H1 (cell line): ENCODE results near the gene PLEK2. TPM values are rescaled to one million over a fixed set of nuclear protein-coding genes. Genes with fewer than 3 reads are reported as not detected.

Experiments used
- CTCF ChIA-PET: fragments of 300-600 bp; sonication (Branson Sonifier 250); formaldehyde crosslinking; loops from one replicate; lab custom pipeline; 2021; ENCODE audit not compliant: partially characterized antibody; lab: Charles Lee
- POLR2A ChIA-PET: fragments of 300-600 bp; sonication (Branson Sonifier 250); formaldehyde crosslinking; loops from one replicate; lab custom pipeline; 2021; ENCODE audit warnings: inconsistent platforms; ENCODE audit not compliant: partially characterized antibody; lab: Charles Lee
- DNase-seq, 2 experiments: peaks; one replicate each; pipeline versions ENCODE4 v3.0.0 to v3.0.0-alpha.2; 2010 to 2022; ENCODE audit warnings: low spot score in 2 of 2, low read depth in 1 of 2, mixed read lengths in 1 of 2
- FAIRE-seq: peaks from 2 replicates; lab custom pipeline; 2011; peaks lifted over from hg19 to GRCh38; lab: Jason Lieb, UNC
- H2AFZ ChIP-seq: 2 replicates; pipeline ENCODE4 v1.8.1; 2012; ENCODE audit warnings: low read length, inconsistent platforms
- H2AK5ac ChIP-seq: 2 replicates; pipeline ENCODE4 v1.6.1; 2013; ENCODE audit warnings: low read depth, low read length
- H2BK120ac ChIP-seq: replicated peaks from 2 replicates; pipeline ENCODE3; 2013; ENCODE audit warnings: low read depth, low read length, inconsistent platforms
- H2BK12ac ChIP-seq: 2 replicates; pipeline ENCODE4 v1.6.1; 2013; ENCODE audit warnings: low read depth, low read length
- H2BK15ac ChIP-seq: 2 replicates; pipeline ENCODE4 v1.6.1; 2013; ENCODE audit warnings: low read length
- H2BK20ac ChIP-seq: 2 replicates; pipeline ENCODE4 v1.6.1; 2013; ENCODE audit warnings: low read length
- H2BK5ac ChIP-seq: 2 replicates; pipeline ENCODE4 v1.6.1; 2013; ENCODE audit warnings: low read depth, low read length
- H3K14ac ChIP-seq: 2 replicates; pipeline ENCODE4 v1.6.1; 2013; ENCODE audit warnings: inconsistent platforms; ENCODE audit not compliant: insufficient read length
- H3K18ac ChIP-seq: 2 replicates; pipeline ENCODE4 v1.6.1; 2013; ENCODE audit warnings: low read length; ENCODE audit errors: extremely low read depth
- H3K23ac ChIP-seq: 2 replicates; pipeline ENCODE4 v1.6.1; 2013; ENCODE audit warnings: inconsistent platforms; ENCODE audit not compliant: insufficient read length
- H3K23me2 ChIP-seq: 2 replicates; pipeline ENCODE4 v1.6.1; 2013; ENCODE audit warnings: low read depth, low read length
- H3K27ac ChIP-seq: 2 replicates; pipeline ENCODE4 v1.6.1; 2011; ENCODE audit warnings: low read depth, low read length, inconsistent platforms
- H3K27me3 ChIP-seq, 4 experiments: replicated peaks in 1 of 4; 1 replicate in 1 of 4; 2 replicates in 3 of 4; pipeline versions ENCODE4 v1.6.1 to v1.8.1; 2011 to 2013; ENCODE audit warnings: low read length in 3 of 4, mild to moderate bottlenecking in 3 of 4, inconsistent platforms in 2 of 4, mixed read lengths in 2 of 4, moderate library complexity in 1 of 4; ENCODE audit not compliant: control insufficient read depth in 3 of 4, insufficient read depth in 3 of 4; ENCODE audit errors: extremely low read depth in 1 of 4
- H3K36me3 ChIP-seq, 4 experiments: 2 replicates each; pipeline versions ENCODE4 v1.6.1 to v1.8.1; 2011 to 2013; ENCODE audit warnings: mild to moderate bottlenecking in 4 of 4, low read length in 3 of 4, moderate library complexity in 2 of 4, control low read depth in 1 of 4, inconsistent platforms in 1 of 4; ENCODE audit not compliant: insufficient read depth in 4 of 4, control insufficient read depth in 2 of 4
- H3K4ac ChIP-seq: replicated peaks from 2 replicates; pipeline ENCODE3; 2013; ENCODE audit warnings: low read length, low read depth, mixed read lengths, inconsistent platforms; ENCODE audit not compliant: insufficient read length
- H3K4me1 ChIP-seq, 4 experiments: replicated peaks in 1 of 4; 1 replicate in 1 of 4; 2 replicates in 3 of 4; pipeline versions ENCODE4 v1.6.1 to v1.8.1; 2011 to 2013; ENCODE audit warnings: low read length in 3 of 4, inconsistent platforms in 2 of 4, mixed read lengths in 1 of 4; ENCODE audit not compliant: insufficient read depth in 4 of 4, control insufficient read depth in 3 of 4
- H3K4me2 ChIP-seq, 2 experiments: 2 replicates each; pipeline versions ENCODE4 v1.6.1 to v1.8.1; 2011 to 2013; ENCODE audit warnings: low read depth in 2 of 2, low read length in 2 of 2, control low read depth in 1 of 2, inconsistent platforms in 1 of 2, mild to moderate bottlenecking in 1 of 2; ENCODE audit not compliant: insufficient read depth in 1 of 2
- H3K4me3 ChIP-seq, 4 experiments: fragments of 200-600, 300-600 bp in 1 of 4; sonication (generic), shearing (Covaris generic), sonication (Bioruptor Twin) in 1 of 4; 2 replicates each; pipeline versions ENCODE4 v1.5.1 to v1.8.1; 2011 to 2016; ENCODE audit warnings: low read length in 4 of 4, low read depth in 3 of 4, control low read depth in 2 of 4, inconsistent platforms in 2 of 4, mild to moderate bottlenecking in 2 of 4, mixed read lengths in 1 of 4, moderate library complexity in 1 of 4; ENCODE audit not compliant: insufficient read depth in 2 of 4; ENCODE audit errors: extremely low read depth in 1 of 4
- H3K56ac ChIP-seq: replicated peaks from 2 replicates; pipeline ENCODE3; 2013; ENCODE audit warnings: low read depth, mild to moderate bottlenecking, mixed read lengths, low read length, inconsistent platforms; ENCODE audit not compliant: insufficient read length
- H3K79me1 ChIP-seq: 2 replicates; pipeline ENCODE4 v1.6.1; 2013; ENCODE audit warnings: low read depth, low read length, control low read depth
- H3K79me2 ChIP-seq, 2 experiments: 2 replicates each; pipeline versions ENCODE4 v1.6.1 to v1.8.1; 2012 to 2013; ENCODE audit warnings: low read length in 2 of 2, mild to moderate bottlenecking in 2 of 2, inconsistent platforms in 1 of 2; ENCODE audit not compliant: insufficient read depth in 2 of 2, control insufficient read depth in 1 of 2
- H3K9ac ChIP-seq, 4 experiments: replicated peaks in 1 of 4; 1 replicate in 1 of 4; 2 replicates in 3 of 4; pipeline versions ENCODE4 v1.6.1 to v1.8.1; 2011 to 2013; ENCODE audit warnings: low read depth in 3 of 4, low read length in 3 of 4, control low read depth in 2 of 4, mild to moderate bottlenecking in 2 of 4, moderate library complexity in 2 of 4, inconsistent platforms in 1 of 4; ENCODE audit errors: extremely low read depth in 1 of 4
- H3K9me3 ChIP-seq, 2 experiments: 2 replicates each; pipeline versions ENCODE4 v1.6.1 to v1.8.1; 2012 to 2013; ENCODE audit warnings: mild to moderate bottlenecking in 2 of 2, moderate library complexity in 2 of 2, control low read depth in 1 of 2, inconsistent platforms in 1 of 2, low read depth in 1 of 2, low read length in 1 of 2, mixed read lengths in 1 of 2; ENCODE audit not compliant: insufficient read depth in 2 of 2
- H4K20me1 ChIP-seq, 2 experiments: replicated peaks in 1 of 2; 2 replicates each; pipeline versions ENCODE3 to v1.8.1; 2011 to 2013; ENCODE audit warnings: inconsistent platforms in 2 of 2, low read length in 2 of 2, mild to moderate bottlenecking in 1 of 2; ENCODE audit not compliant: insufficient read depth in 2 of 2, control insufficient read depth in 1 of 2
- H4K5ac ChIP-seq: 2 replicates; pipeline ENCODE4 v1.6.1; 2013; ENCODE audit warnings: low read length, low read depth, mixed read lengths, inconsistent platforms; ENCODE audit not compliant: insufficient read length
- H4K8ac ChIP-seq: 2 replicates; pipeline ENCODE4 v1.8.0; 2013; ENCODE audit warnings: mild to moderate bottlenecking, moderate library complexity, low read length, inconsistent platforms; ENCODE audit not compliant: insufficient read depth; ENCODE audit errors: extremely low read depth
- H4K91ac ChIP-seq: replicated peaks from 2 replicates; pipeline ENCODE3; 2013; ENCODE audit warnings: low read length, mixed read lengths, inconsistent platforms; ENCODE audit not compliant: insufficient read length
- SP1 ChIP-seq: IDR thresholded peaks from 2 replicates; pipeline ENCODE4 v1.6.1; 2011; ENCODE audit warnings: low read depth, low read length
- WGBS, 2 experiments: shearing (Covaris generic) in 1 of 2; methylation state at CpG; one replicate each; pipeline versions ENCODE4 v1.1.6 to v1.1.7; 2013 to 2015; ENCODE audit warnings: low lambda C conversion rate in 2 of 2, mixed read lengths in 2 of 2, inconsistent platforms in 1 of 2, low coverage in 1 of 2, missing lambda C conversion rate in 1 of 2; ENCODE audit not compliant: insufficient replicate concordance in 2 of 2, insufficient coverage in 1 of 2, insufficient read length in 1 of 2; ENCODE audit errors: extremely low coverage in 1 of 2, missing lambda C conversion rate in 1 of 2; 5-methylcytosine and 5-hydroxymethylcytosine counted together
- polyA plus RNA-seq, 7 experiments: library from polyadenylated mRNA; depleted of rRNA in 3 of 7; stranded (reverse) in 5 of 7; unstranded in 2 of 7; fragments of >200 nt in 5 of 7; fragments of 200-250 nt in 2 of 7; gene quantifications; 1 replicate in 5 of 7; 2 replicates in 1 of 7; 4 replicates in 1 of 7; pipeline versions ENCODE4 v1.2.1 to v1.2.3, GENCODE V29; 2011 to 2013; ENCODE audit warnings: missing spikeins in 2 of 7, mixed read lengths in 2 of 7
- total RNA-seq: library from RNA; stranded (reverse); fragmentation: NEBNext Ultra II Directional; extraction: Animal tissue kit (Norgen Biotek cat#: 25700); gene quantifications from 2 replicates; pipeline ENCODE4 v1.2.1, GENCODE V29; 2021

PLEK2 gene
- total and polyA plus RNA-seq, 2 of the 8 experiments (the other 6 are each of a cell fraction or from before 2014, with no cell fraction given) = 0.41 to 2.1 TPM

DNA sequence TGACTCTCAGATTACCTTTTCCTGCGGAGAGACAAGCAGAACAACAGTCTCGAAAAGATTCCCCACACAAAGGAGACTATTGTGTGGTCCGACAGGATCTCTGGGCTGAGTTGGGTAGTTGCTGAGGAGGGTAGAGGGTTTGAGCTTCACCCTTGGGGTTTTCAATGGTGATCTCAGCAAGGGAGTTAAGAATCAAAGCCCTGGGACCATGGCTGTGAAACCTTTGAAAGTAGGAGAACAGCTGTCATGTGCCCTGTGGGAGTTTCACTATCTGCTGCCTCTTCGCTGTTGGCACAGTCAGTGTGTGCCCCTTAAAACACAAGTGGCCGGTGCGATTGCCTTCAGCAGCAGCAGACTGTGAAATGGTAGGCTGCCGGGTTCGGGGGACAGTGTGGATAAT is 14.2 kb upstream of the PLEK2 start:
- WGBS, 2 experiments = 89% methylated on average over 8 of the region's 8 CpGs; no CpG with 5 or more reads in 1 of the 2 experiments
- Histone ChIP-seq H3K4me1 (peaks cover 0 to 7% (median 2%) of the 10 kb centered on the region in 4 experiments; a peak in 3 of 7 replicates), H2BK15ac (no peak overlapping the region), H2AK5ac (no peak overlapping the region), H3K27me3 (no peaks in the 10 kb centered on the region), H3K4me3 (no peak overlapping the region), H2AFZ (0 out of 2 replicates have a peak overlapping the region, but pooled peaks have one; percentile 3), H3K36me3 (no peaks in the 10 kb centered on the region), H3K23ac (no peak overlapping the region), H3K9ac (no peak overlapping the region), H4K8ac (no peak overlapping the region), H2BK20ac (no peak overlapping the region), H4K91ac (no peak overlapping the region), H3K4ac (no peak overlapping the region), H4K5ac (no peak overlapping the region), H3K79me2 (no peaks in the 10 kb centered on the region), H4K20me1 (no peaks in the 10 kb centered on the region), H3K18ac (no peak overlapping the region), H3K14ac (no peak overlapping the region), H3K4me2 (no peak overlapping the region), H2BK12ac (no peak overlapping the region), H3K27ac (no peak overlapping the region), H3K23me2 (no peaks in the 10 kb centered on the region), H2BK5ac (no peak overlapping the region), H2BK120ac (no peak overlapping the region), H3K56ac (no peak overlapping the region), H3K79me1 (no peaks in the 10 kb centered on the region), H3K9me3 (no peaks in the 10 kb centered on the region)
- ChIA-PET POLR2A (interaction anchor here (1.1 to 2.1 kb wide), 2 partner anchors 11 to 145 kb away, joined by 4 to 7 read pairs; no protein-coding TSS in a partner anchor), CTCF (interaction anchor here (0.7 to 21.6 kb wide), 38 partner anchors 8 to 278 kb away, joined by 3 to 446 read pairs (median 13); partner anchors contain the start of genes PLEK2 and PLEKHH1)
- FAIRE-seq (no peak), DNase-seq (no peak)
- TF ChIP-seq SP1 = no peak
